ENCODE results near the gene PTX4. TPM values are rescaled to one million over a fixed set of nuclear protein-coding genes. Genes with fewer than 3 reads are reported as not detected.

Gene PTX4
- polyA plus RNA-seq, 1 of the 3 experiments (the other 2 are of a cell fraction): not detected

GRCh38 chr16:1472974-1473373 lies 15.8 kb downstream of the PTX4 start:
- H4K20me1 ChIP-seq (ENCODE audit: insufficient read depth): 0 out of 2 replicates have a peak, but pooled peaks cover under 1% of the 10 kb centered on the region
- H3F3A ChIP-seq (replicated peaks; ENCODE audit: insufficient read depth): peaks cover 2% of the 10 kb centered on the region
- TF ChIP-seq USF1 (IDR thresholded peaks at IDR 0.05; ENCODE audit: borderline replicate concordance, low read depth) (no peak), EP300 (IDR thresholded peaks at IDR 0.05; ENCODE audit: borderline replicate concordance in 1 of 2, low read depth in 1 of 2, low read length in 1 of 2) (no peak), POLR2AphosphoS5 (IDR thresholded peaks at IDR 0.05; ENCODE audit: low read depth, low read length) (no peak), ELF1 (IDR thresholded peaks at IDR 0.05) (no peak), JUND (IDR thresholded peaks at IDR 0.05) (no peak), RAD21 (IDR thresholded peaks at IDR 0.05; ENCODE audit: low read length) (no peak), NRF1 (IDR thresholded peaks at IDR 0.05; ENCODE audit: low read depth, low read length) (no peak), FOSL2 (IDR thresholded peaks at IDR 0.05; ENCODE audit: borderline replicate concordance, low read depth) (no peak), MEF2A (IDR thresholded peaks at IDR 0.05; ENCODE audit: borderline replicate concordance, low read depth) (no peak), FOXJ3 (CRISPR knock-in tag; IDR thresholded peaks at IDR 0.05) (no peak)
- H3K27me3 ChIP-seq (ENCODE audit: insufficient read depth): no peaks in the 10 kb centered on the region
- H3K4me3 ChIP-seq (ENCODE audit: low read depth in 2 of 2, low read length in 1 of 2): no peak overlapping the region
- H3K36me3 ChIP-seq (replicated peaks in 1 of 2; ENCODE audit: control insufficient read depth in 1 of 2, insufficient read depth in 2 of 2, low read length in 1 of 2): no peaks in the 10 kb centered on the region
- CTCF ChIA-PET: no interaction called here
- H3K79me2 ChIP-seq (ENCODE audit: insufficient read depth): peaks cover 64% of the 10 kb centered on the region
- H2AFZ ChIP-seq (ENCODE audit: low read depth): no peak overlapping the region
- peaks cover 5 to 11% of the 10 kb centered on the region in 2 experiments; a peak in 2 of 4 replicates for H3K4me1 ChIP-seq (ENCODE audit: control insufficient read depth in 1 of 2, insufficient read depth in 2 of 2, low read depth in 1 of 2, low read length in 1 of 2)
- no peaks in the 10 kb centered on the region for H3K9me2 ChIP-seq
- H3K27ac ChIP-seq (ENCODE audit: low read depth in 2 of 2, low read length in 1 of 2): no peak overlapping the region
- H3K9ac ChIP-seq: no peak overlapping the region
- H3K4me2 ChIP-seq: no peak overlapping the region
- POLR2A ChIA-PET: no interaction called here
- WGBS (ENCODE audit: low lambda C conversion rate): 92% methylated on average over 3 of the region's 3 CpGs
- no peak for DNase-seq
- H3K9me3 ChIP-seq: no peaks in the 10 kb centered on the region

- Histone ChIP-seq H3K9ac (no peak overlapping the region), H3F3A (replicated peaks; ENCODE audit: insufficient read depth) (peaks cover 2% of the 10 kb centered on the region), H3K9me2 (no peaks in the 10 kb centered on the region), H2AFZ (ENCODE audit: low read depth) (no peak overlapping the region), H3K4me2 (no peak overlapping the region), H4K20me1 (ENCODE audit: insufficient read depth) (0 out of 2 replicates have a peak, but pooled peaks cover 11% of the 10 kb centered on the region), H3K4me1 (ENCODE audit: control insufficient read depth in 1 of 2, insufficient read depth in 2 of 2, low read depth in 1 of 2, low read length in 1 of 2) (peaks cover 5 to 11% of the 10 kb centered on the region in 2 experiments; a peak in 2 of 4 replicates), H3K9me3 (no peaks in the 10 kb centered on the region), H3K27me3 (ENCODE audit: insufficient read depth) (no peaks in the 10 kb centered on the region), H3K4me3 (ENCODE audit: low read depth in 2 of 2, low read length in 1 of 2) (no peak overlapping the region), H3K27ac (ENCODE audit: low read depth in 2 of 2, low read length in 1 of 2) (no peak overlapping the region), H3K79me2 (ENCODE audit: insufficient read depth) (peaks cover 75% of the 10 kb centered on the region), H3K36me3 (replicated peaks in 1 of 2; ENCODE audit: control insufficient read depth in 1 of 2, insufficient read depth in 2 of 2, low read length in 1 of 2) (no peaks in the 10 kb centered on the region)
- no peak for DNase-seq
- POLR2A ChIA-PET: no interaction called here
- CTCF ChIA-PET: interaction anchor here (1.0 kb wide), 1 partner anchor 234 kb away, joined by 3 read pairs; the partner anchor contains the start of gene MAPK8IP3
- WGBS (ENCODE audit: low lambda C conversion rate): 95% methylated on average over 21 of the region's 26 CpGs
- TF ChIP-seq USF1 (IDR thresholded peaks at IDR 0.05; ENCODE audit: borderline replicate concordance, low read depth) (no peak), SMC3 (IDR thresholded peaks at IDR 0.05; ENCODE audit: low read depth, low read length) (no peak), GABPA (IDR thresholded peaks at IDR 0.05; ENCODE audit: low read depth) (no peak), EZH2phosphoT487 (IDR thresholded peaks at IDR 0.05; ENCODE audit: borderline replicate concordance, low read depth) (no peak)
Observed at GRCh38 chr16:1471569-1472194, 17.1 kb downstream of the PTX4 start.
